Hippocampal formation (tissue), 2 donors: ENCODE data around the gene CHIT1.
A peak's percentile ranks its signal among the peaks of the same experiment; 100 is the strongest.

ENCODE experiments used
- DNase-seq, 2 donors: peaks; one replicate each; lab custom pipeline; 2025; lab: John Stamatoyannopoulos, UW

Gene CHIT1

DNA sequence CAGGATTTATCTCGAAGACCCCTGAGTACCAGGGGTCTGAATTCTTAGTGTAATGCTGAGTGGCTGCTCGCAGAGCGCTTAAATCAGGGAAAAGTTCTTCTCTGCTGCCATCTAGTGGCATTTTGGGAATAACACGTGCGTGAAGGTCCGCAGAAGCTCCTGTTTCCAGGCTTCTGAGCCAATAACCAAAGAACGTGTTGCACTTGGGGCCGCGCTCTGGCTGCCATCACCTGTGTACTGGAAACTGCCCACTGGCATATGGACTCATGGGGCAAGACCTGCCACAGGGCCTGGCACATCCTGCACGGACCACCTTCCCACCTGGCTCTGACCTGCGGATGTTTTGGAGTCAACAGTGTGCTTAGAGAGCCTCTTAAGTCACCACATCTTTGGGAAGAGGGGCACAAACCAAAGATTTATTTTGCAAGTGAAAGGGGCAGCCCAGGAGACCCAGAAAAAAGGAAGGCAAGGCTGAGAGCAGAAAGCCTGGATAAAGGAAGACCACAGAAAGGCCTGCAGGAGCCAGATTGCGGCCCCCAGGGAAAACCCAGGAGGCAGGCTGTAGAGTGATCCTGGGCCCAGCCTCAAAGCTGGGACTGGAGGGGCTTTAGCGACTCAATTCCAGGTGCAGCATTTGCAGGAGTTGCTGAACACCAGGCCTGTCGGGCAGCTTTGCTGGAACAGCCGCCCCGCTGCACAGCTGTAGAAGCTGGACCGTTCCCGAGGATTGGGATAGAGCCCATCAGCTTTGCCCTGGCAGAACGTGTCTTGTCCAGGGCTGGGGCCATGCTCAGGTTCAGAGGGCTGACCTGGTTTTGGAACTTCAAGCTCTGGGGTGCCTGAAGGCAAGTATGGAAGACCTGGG lies 13.0 kb downstream of the CHIT1 start:
- DNase-seq: peak; percentile 42 to 69

DNA sequence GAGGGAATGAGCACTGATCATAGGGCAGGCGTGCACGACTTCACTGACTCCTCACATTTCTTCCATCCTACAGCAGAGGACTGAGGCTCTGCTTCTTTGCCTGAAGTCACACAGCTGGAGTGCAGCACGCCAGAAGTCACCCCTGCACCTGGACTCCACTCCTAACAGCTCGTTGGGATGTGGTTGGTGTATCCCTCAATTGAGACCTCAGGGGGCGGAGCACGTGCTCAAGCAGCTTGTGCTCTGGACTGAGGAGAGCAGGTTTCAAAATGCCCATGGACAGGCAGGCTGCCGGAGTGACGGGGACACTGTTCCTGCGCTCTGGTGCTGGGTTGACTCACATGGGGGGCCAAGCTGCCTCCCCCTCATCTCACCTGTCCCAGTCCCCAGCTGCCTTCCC lies 13.9 kb downstream of the CHIT1 start:
- DNase-seq: no peak

DNA sequence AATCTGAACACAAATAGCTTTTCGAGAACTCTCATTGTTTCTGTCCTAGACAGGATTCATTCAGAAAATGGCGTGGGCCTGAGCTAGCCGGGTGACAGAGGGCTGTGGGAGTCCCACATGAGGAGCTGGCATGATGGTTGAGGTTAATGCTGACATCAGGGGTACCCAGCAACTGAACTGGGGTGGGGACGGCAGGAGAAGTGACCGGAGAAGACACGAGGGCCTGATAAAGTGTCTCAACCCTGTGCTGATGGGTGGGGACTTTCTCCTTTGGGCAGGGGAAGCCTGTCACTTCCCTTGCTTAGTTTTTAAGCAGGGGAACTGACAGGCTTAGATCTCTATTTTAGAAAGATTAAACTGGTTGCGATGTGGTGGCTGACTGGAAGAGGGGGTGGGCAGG lies 14.6 kb downstream of the CHIT1 start:
- DNase-seq: no peak

DNA sequence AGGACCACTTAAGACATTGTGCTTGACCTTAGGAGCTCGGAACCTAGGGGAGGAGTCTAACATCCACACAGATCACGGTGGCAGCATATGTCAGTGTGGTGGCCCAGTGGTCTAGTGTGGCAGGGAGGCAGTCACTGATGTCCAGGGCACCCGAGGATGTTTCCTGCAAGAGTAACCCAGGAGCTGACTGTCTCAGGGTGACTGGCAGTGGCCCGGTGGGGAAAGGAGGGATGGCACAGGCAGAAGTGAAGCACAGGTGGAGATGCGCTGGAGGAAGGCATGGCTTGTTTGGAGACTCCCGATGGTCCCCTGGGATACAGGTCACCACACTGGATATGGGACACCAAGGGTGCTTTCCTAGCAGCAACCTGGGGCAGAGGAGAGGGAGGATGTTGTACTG lies 16.3 kb downstream of the CHIT1 start:
- DNase-seq: no peak

DNA sequence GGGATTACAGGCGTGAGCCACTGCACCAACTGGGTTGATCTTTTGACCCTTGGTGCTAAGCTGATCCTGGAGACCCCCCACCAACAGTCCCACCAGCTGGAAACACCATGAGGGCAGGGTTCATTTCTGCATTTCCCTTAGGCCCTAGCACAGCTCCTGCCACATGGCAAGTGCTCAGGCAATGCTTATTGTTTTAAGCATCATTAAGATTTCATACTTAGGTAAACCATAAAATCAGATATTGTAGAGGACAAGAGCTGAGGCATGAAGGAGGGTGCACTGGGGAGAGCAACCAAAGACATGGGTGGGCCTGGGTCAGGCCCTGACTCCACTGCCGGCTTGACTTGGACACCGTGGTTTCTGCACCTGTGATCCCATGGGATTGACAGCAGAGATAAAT lies 17.7 kb downstream of the CHIT1 start:
- DNase-seq: no peak

DNA sequence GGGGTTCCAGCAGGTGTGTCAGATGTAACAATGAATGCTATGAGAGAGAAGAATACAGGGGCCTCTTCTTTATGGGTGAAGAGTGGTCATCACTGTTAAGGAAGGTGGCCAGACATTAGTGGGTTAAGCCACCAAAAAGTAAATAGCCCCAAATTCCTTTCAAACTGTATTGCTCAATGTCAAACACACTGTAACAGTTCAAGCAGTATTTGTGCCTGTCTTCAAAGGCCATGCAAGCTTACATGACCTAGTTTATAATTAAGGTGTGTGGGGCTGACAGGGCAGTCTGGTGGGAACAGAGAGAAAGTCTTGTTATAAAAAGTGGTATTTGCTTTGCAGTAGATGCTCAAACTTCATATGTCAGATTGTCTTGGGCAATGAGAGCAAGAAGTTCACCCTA lies 18.5 kb downstream of the CHIT1 start:
- DNase-seq: no peak

DNA sequence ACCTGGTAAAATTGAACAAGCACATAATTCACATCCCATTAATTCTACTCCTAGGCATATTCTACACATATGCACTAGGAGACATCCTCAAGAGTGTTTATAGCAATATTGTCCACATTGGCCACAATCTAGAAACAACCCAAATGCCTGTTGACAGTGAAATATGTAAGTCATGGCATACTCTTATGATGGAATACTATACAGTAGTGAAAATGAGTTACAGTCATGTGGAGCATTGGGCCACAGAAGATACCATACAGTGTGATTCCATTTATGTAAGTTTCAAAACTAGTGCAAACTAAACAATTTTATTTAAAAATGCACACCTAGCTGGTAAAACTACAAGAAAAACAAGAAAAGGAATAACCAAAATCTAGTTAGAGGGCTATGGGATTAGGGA lies 19.1 kb downstream of the CHIT1 start:
- DNase-seq: no peak

DNA sequence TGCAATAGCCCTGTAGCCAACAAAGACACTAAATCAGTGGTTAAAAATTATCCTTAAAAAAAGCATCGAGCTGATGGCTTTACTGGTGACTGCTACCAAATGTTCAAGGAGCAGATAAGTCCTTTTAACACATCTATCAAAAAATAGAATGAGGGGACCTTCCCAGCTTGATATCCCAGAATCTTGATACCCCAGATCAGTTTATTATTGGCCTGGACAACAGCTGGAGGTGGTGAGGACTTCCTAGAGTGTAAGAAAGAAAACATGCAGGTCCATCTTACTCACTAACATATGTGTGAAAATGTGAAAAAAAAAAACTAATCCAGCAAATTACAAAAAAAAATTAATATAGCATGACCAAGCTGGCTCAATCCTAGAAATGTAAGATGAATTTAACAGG lies 21.3 kb downstream of the CHIT1 start:
- no peak for DNase-seq

DNA sequence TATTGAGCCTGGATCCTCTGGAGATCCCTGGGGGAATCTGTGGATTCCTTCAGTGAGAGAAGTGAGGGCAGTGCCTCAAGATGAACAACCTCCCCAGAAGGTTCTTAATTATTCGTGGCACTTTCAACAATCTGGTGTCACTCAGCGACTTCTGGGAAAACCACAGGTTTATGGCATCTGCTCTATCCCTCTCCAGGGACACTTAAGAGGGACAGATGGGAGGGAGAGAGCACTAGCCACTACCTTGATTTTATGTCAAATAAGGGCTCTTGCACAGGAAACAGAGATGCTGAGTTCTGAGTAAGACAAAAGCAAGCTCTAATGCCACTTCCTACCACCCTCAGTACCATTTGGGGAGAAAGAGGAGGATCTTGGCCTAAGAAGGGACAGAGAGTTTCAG lies 21.7 kb downstream of the CHIT1 start:
- no peak for DNase-seq

DNA sequence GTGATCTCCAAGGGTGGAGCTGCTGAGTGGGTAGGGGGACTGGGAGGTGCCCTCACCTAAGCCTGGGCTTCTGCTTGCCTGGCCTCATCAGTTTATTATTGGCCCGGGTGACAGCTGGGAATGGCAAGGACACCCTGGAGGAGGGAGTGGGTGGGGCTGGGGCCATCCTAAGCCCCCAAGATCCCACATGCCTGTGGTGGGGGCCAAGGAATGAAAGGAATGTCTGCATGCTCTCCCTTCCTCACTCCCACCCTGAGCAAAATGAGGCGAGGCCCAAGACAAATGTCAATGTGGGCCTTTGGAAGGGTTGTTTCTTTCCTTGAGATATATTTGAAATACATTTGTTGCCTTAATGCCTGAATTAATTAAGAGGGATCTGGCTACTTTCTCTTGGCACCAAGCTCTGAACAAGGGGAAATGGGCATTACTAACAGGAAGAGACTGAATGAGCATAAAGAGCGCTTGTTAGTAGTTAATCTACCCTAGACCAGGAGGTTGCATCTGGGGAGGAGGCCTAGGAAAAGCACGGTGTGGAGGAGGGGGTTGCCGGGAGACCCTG lies 23.3 kb downstream of the CHIT1 start:
- no peak for DNase-seq

DNA sequence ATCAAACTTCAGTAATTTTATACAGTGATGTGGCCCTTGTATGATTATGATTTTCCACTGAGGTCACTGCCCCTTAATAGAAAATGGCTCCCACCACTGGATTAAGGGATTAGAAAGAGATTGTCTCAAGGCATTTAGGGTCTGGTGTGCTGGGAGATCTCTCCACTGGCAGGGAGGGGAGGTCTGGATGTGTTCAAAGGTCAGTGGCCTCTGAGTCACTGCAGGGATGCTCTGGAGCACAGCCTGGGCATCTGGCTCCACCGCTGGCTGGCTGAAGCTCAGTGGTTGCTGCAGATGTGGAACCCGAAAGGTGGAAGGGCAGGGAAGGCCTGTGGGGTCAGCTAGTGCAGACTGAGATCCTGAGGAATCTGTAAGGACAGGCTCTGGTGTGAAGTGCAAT lies 24.7 kb downstream of the CHIT1 start:
- no peak for DNase-seq

DNA sequence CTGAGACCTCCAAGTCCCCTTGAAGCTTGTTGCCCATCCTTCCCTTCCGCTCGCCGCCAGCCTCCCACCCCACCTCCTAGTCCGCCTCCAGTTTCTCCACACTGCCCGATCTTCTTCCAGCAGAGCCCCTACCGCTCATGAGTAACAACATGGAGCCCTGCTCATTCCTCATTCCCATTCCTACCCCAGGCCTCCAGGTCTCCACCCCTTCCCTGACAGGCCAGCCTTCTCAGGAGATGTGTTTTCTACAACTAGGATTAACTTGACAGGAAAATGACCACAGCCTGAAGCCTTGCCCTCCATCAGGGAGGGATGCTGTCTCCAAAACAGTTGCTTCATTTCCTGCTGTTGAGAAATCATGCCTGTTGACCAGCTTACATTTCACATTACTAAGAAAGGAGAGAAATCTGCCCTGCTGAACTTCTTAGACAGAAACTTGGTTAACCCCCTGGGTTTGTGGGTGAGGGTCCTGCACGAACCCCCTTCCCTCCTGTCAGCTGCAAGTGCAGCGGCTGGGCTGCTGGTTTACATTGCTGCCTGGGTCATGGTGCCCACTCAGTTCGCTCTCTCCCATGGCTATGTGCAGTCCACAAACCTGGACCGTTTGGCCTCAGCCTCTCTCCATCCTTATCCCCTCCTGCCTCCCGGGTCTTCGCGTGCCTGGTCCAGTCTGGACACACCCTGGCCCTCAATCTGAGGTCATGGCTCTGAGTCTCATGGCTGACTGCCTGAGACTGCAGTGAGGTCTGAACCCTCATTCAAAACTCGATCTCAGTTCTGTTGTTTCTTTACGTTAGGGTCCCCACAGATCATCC lies 26.8 kb downstream of the CHIT1 start:
- DNase-seq: peak in 1 of 2 donors; percentile 13

DNA sequence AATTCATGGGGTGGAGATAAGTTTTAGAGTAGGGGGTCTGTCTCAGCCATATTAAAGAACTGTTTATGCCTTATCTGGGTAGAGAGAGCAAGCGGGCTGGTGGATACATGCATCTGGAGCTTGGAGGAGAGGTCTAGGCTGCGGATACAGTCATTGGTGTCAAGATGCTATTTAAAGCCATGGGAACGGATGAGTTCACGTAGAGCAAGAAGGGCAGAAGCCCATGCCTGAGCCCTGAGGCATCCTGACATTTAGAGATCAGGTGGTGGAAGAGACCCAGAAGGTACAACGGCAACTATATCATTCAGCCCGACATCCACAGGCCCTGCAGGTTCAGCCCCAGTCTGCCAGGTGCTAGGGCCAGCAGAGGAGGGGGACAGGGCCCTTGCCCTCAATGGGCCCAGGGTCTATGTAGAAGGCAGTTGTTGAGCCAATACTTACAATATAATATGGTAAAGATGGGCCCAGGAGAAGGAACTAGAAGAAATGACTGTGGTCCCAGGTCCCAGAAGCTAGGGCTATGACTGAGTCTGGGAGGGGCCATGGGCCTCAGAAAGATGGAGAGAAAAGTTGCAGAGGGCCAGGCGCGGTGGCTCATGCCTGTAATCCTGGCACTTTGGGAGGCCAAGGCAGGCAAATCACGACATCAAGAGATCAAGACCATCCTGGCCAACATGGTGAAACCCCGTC lies 27.8 kb downstream of the CHIT1 start:
- no peak for DNase-seq

DNA sequence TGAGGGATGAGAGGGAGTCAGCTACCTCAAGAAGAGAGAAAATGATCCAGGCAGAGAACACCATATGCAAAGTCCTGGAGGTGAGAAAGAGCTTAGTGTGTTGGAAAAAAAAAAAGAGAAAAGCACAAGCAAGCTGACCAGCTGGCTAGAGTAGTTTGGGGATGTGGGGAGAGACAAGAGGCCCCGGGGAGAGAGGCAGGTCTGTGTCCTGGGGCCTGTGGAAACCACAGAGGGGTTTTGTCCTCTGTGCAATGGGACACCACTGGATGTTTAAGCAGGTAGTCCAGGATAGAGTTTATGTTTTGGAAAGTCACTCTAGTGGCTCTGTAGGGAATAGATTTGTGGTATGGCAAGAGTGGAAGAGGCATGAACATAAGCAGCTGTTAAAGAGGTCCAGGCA lies 28.6 kb downstream of the CHIT1 start:
- DNase-seq: no peak

DNA sequence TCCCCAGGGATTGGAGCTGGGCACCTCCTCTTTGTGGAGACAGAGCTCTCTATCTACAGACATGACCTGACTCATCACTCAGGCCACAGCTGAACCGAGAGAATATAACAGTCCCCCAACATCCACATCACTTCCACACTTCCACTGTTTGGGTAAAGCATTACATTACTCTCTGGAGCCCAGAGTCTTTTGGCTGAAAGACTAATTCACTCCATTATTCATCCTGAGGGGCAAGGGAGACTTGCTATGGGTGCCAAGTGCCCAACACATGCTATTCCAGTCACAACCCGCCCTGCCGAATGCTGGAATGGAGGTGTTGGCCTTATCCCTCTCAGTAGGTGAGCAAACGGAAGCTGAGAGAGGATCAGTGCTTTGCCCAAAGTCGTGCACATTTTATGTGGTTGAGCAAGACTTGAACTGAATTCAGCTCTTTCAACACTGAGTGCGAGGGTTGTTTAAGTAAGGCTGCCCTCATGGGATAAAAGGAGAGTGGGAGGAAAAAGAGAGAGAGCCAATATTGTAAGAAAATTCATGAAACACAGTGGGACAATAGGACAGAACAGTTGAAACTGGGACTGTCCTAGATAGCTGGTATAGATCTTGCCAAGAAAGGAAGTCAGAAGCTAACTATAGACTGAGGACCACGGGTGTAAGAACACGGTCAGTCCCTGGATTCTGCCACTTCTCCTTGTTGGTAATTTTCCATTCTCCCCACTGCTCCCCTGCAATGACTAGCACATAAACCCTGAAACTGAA lies 29.5 kb downstream of the CHIT1 start:
- peak in 1 of 2 donors; percentile 19 for DNase-seq

DNA sequence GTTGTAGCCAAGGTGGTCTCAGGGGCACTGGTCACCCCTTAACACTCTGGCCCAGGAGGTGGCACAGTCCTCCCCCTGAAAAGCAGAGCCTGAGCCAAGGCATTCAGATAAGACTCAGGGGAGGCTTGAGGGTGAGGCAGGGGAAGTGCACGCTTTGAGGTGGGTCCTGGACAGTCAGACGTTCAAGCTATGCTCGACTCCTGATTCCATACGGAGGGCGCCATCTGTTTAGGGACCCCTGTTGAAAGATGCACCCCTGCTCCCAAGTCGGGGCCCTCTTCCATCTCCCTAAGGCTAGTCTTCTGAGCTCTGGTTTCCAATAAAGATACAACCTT lies 30.0 kb downstream of the CHIT1 start:
- no peak for DNase-seq

DNA sequence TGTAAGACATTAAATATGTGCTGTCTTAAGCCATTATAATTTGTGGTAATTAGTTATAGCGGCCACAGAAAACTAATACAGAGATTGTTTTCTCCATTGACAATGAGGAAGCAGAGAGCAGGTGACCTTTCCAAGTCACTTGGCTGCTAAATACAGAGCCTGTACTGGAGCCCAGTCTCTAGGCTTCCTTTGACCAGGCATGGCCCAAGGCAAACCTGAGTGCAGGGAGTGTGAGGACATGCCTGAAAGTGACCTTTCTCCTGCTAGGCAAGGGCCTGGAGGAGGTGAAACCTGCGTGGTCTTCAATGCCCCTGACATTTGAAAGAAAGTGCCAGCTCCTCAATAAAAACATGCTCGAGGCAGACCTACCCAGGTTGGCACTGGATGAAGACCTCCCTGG lies 30.5 kb downstream of the CHIT1 start:
- DNase-seq: no peak

DNA sequence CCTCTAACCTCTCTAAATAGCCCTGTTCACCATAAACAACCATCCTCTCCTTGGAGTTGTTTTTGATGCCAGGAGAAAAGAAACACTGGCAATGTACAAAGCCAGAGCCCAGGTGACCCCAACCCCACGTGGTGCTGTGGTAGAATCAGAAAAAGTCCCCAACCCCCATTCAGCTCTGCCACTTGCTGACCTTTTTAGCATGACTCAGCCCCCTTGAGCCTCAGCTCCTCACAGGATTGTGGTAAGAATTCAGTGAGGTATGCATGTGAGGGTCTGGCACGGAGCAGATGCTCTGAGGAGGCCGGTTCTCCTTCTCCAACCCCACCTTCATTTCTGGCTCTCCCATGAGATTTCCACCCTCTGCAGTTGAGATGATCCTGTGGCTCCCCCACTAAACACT lies 31.8 kb downstream of the CHIT1 start:
- DNase-seq: no peak

DNA sequence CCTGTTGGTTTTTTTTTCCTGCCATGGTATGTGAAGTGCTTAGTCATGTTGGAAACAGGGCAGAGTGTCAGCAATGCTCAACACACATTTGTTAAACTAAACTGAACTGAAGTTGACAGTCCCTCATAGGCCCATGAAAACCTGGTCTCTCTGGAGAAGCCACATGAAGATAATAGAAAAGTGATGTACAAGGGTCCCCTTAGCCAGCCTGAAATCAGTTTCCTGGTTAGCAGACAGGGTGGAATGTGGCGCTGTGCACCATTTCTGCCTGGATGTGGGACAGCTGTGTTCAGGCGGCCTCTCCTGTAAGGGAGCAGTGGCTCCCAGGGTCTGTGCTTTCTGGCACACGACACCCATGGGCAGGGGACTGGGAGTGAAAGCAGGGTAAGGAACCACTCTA lies 33.1 kb downstream of the CHIT1 start:
- no peak for DNase-seq

DNA sequence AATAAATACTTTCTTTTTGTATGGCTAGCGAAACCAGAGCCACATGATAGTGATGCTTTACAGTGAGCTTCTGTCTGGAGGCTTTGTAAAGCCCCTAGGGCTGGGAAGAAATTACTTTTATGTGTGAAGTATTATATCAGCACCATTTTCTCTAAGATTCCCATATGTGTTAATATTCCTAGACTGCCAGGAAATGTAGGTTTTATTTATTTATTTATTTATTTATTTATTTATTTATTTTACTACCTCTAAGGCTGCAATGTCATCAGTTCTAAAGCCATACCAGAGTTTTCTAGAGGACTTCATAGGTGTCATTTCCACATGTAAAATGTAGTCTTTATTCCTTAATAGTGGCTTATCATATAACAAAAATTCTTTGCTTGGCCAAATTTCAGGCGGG lies 38.5 kb downstream of the CHIT1 start:
- DNase-seq: no peak

DNA sequence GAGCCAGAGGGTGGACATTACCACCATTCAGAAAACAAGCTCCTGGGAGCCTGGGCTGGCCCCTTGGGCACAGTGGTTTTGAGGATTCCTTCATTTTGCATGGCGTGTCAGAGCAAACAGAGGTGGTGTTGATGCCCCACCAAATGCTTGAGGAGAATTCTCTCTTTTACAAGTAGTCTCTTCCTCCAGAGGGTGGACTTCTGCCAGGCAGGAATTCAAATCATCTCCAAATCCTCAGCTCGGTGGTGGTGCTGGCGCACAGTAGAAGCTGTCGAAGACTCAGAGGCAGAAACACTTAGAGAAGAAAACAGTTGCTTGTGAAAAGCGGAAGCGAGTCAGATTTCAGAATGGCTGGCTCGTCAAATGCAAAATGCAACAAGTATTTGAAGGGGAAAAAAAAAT lies 39.5 kb downstream of the CHIT1 start:
- DNase-seq: peak in 1 of 2 donors; percentile 11
